ENCODE results near the gene RBM48.

DNA sequence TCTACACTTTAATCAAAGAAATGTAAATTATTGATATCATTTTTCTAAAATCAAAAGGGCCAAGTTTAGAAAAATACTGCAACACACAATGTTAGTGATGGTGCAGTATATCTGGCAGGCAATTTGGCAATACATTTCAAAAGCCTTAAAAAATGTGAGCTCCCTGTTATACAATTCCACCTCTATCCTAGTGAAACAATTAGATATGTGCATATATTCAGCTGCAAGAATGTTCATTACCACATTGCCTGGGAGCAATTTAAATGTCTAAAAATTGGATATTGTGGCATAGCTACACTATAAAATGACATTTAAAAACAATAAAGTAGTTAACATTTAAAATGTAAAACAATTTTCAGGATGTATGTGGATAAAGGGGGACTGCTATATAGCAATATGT is 40.8 kb upstream of the RBM48 start:
- TF ChIP-seq TAF1 (IDR thresholded peaks at IDR 0.05; ENCODE audit: borderline replicate concordance, low read depth, low read length) (no peak), POLR2A (IDR thresholded peaks at IDR 0.05; ENCODE audit: low read depth, low read length) (no peak)
